Mesodermal cell (in vitro differentiated cells): ENCODE results near the gene RHBDL3.

ENCODE experiments used
- H3K27ac ChIP-seq: 2 replicates; pipeline ENCODE4 v1.7.0; 2013; ENCODE audit warnings: mild to moderate bottlenecking, low read depth, low read length, moderate library complexity; ENCODE audit not compliant: severe bottlenecking
- H3K36me3 ChIP-seq: 2 replicates; pipeline ENCODE4 v1.7.1; 2013; ENCODE audit warnings: mild to moderate bottlenecking, low read length, moderate library complexity; ENCODE audit not compliant: control insufficient read depth, insufficient read depth
- H3K4me1 ChIP-seq: one replicate; pipeline ENCODE4 v1.7.1; 2013; ENCODE audit warnings: mild to moderate bottlenecking, low read length; ENCODE audit not compliant: insufficient read depth, control insufficient read depth, poor library complexity, severe bottlenecking
- H3K4me3 ChIP-seq: 2 replicates; pipeline ENCODE4 v1.7.0; 2013; ENCODE audit warnings: low read length, control low read depth, mild to moderate bottlenecking; ENCODE audit not compliant: insufficient read depth, poor library complexity, severe bottlenecking; ENCODE audit errors: extremely low read depth
- H3K9me3 ChIP-seq: 2 replicates; pipeline ENCODE4 v1.7.1; 2013; ENCODE audit warnings: mild to moderate bottlenecking, low read length, moderate library complexity; ENCODE audit not compliant: control insufficient read depth
- WGBS, 2 experiments: methylation state at CpG; one replicate each; pipeline ENCODE4 v1.1.5; 2013; ENCODE audit warnings: missing lambda C conversion rate in 2 of 2; ENCODE audit not compliant: insufficient coverage in 2 of 2; 5-methylcytosine and 5-hydroxymethylcytosine counted together

RHBDL3 gene

GRCh38 chr17:32323811-32324491 lies 58.3 kb downstream of the RHBDL3 start:
- no peak overlapping the region for H3K4me3 ChIP-seq
- 49 to 50% methylated on average over 8 to 10 of the region's 11 CpGs for WGBS, 2 experiments
- H3K27ac ChIP-seq = no peak overlapping the region

GRCh38 chr17:32327911-32328310 lies 62.3 kb downstream of the RHBDL3 start:
- Histone ChIP-seq H3K4me3 (no peak overlapping the region), H3K4me1 (no peaks in the 10 kb centered on the region), H3K27ac (peak overlapping the region; percentile 5), H3K36me3 (peaks cover 9% of the 10 kb centered on the region), H3K9me3 (no peaks in the 10 kb centered on the region)
- WGBS, 2 experiments = 91 to 100% methylated on average over 1 of the region's 1 CpG

More at GRCh38 chr17:32323811-32324491, 58.3 kb downstream of the RHBDL3 start:
- no peaks in the 10 kb centered on the region for H3K9me3 ChIP-seq
- no peaks in the 10 kb centered on the region for H3K36me3 ChIP-seq
- H3K4me1 ChIP-seq = no peaks in the 10 kb centered on the region

GRCh38 chr17:32330147-32330546 lies 64.5 kb downstream of the RHBDL3 start:
- H3K9me3 ChIP-seq = no peaks in the 10 kb centered on the region
- no peak overlapping the region for H3K27ac ChIP-seq
- H3K4me1 ChIP-seq = no peaks in the 10 kb centered on the region
- H3K36me3 ChIP-seq = peaks cover 29% of the 10 kb centered on the region
- no peak overlapping the region for H3K4me3 ChIP-seq
- 78 to 100% methylated on average over 1 of the region's 3 CpGs for WGBS, 2 experiments

- peaks cover 4% of the 10 kb centered on the region for H3K4me1 ChIP-seq
- WGBS, 2 experiments = no CpG with 5 or more reads among the region's 3 CpGs
- H3K36me3 ChIP-seq = peaks cover 36% of the 10 kb centered on the region
- no peak overlapping the region for H3K27ac ChIP-seq
- H3K4me3 ChIP-seq = no peak overlapping the region
- H3K9me3 ChIP-seq = no peaks in the 10 kb centered on the region
Measured at GRCh38 chr17:32331243-32332040, 65.8 kb downstream of the RHBDL3 start.

- no peak overlapping the region for H3K27ac ChIP-seq
- peaks cover 4% of the 10 kb centered on the region for H3K4me1 ChIP-seq
- peaks cover 48% of the 10 kb centered on the region for H3K36me3 ChIP-seq
- H3K4me3 ChIP-seq = no peak overlapping the region
- H3K9me3 ChIP-seq = no peaks in the 10 kb centered on the region
- no CpG with 5 or more reads among the region's 2 CpGs for WGBS, 2 experiments
Measured at GRCh38 chr17:32333187-32333586, 67.6 kb downstream of the RHBDL3 start.

- Histone ChIP-seq H3K4me3 (no peak overlapping the region), H3K4me1 (peaks cover 4% of the 10 kb centered on the region), H3K27ac (no peak overlapping the region), H3K36me3 (peaks cover 60% of the 10 kb centered on the region), H3K9me3 (no peaks in the 10 kb centered on the region)
Measured at GRCh38 chr17:32335046-32335445, 69.4 kb downstream of the RHBDL3 start.

GRCh38 chr17:32335687-32336086 lies 70.1 kb downstream of the RHBDL3 start:
- peaks cover 62% of the 10 kb centered on the region for H3K36me3 ChIP-seq
- no peaks in the 10 kb centered on the region for H3K9me3 ChIP-seq
- no peak overlapping the region for H3K27ac ChIP-seq
- whole genome bisulfite sequencing, 2 experiments = 100% methylated on average over 1 to 2 of the region's 4 CpGs
- H3K4me1 ChIP-seq = peaks cover 4% of the 10 kb centered on the region
- H3K4me3 ChIP-seq = no peak overlapping the region

- Histone ChIP-seq H3K9me3 (no peaks in the 10 kb centered on the region), H3K36me3 (peaks cover 28% of the 10 kb centered on the region), H3K4me1 (no peaks in the 10 kb centered on the region), H3K27ac (peak overlapping the region; percentile 2), H3K4me3 (peak overlapping the region; percentile 53)
- 5 to 23% methylated on average over 8 to 10 of the region's 13 CpGs for WGBS, 2 experiments
Measured at GRCh38 chr17:32341141-32341856, 75.7 kb downstream of the RHBDL3 start.

- Histone ChIP-seq H3K4me1 (no peaks in the 10 kb centered on the region), H3K9me3 (no peaks in the 10 kb centered on the region), H3K36me3 (peaks cover 23% of the 10 kb centered on the region), H3K4me3 (peak within 1 kb of the TSS; percentile 53), H3K27ac (peak within 1 kb of the TSS; percentile 23)
- 0 to 21% methylated on average over 19 to 24 of the region's 47 CpGs for WGBS, 2 experiments
Measured at GRCh38 chr17:32341857-32342602, 76.4 kb downstream of the RHBDL3 start, which contains the start of gene C17orf75. Gene C17orf75 (minus strand): TSS chr17:32342173. CDS start chr17:32342139, 34 bp downstream.

- Histone ChIP-seq H3K36me3 (peaks cover 18% of the 10 kb centered on the region), H3K4me1 (no peaks in the 10 kb centered on the region), H3K27ac (no peak overlapping the region), H3K4me3 (peak overlapping the region; percentile 53), H3K9me3 (no peaks in the 10 kb centered on the region)
- 90 to 93% methylated on average over 12 of the region's 14 CpGs for WGBS, 2 experiments
Measured at GRCh38 chr17:32342603-32343325, 77.1 kb downstream of the RHBDL3 start.
